OCI-LY3 (cell line): ENCODE data around the gene ITPR1.

Experiments used
- EZH2phosphoT487 ChIP-seq: fragments of 200-600 bp; shearing (Covaris generic); IDR thresholded peaks from 2 replicates; pipeline ENCODE4 v1.6.1; 2018; ENCODE audit warnings: antibody characterized with exemption, mixed run types, low read depth
- TF ChIP-seq, protein P1 (sequence below): fragments of 200-600, 300-600 bp; sonication (generic); IDR thresholded peaks from 2 replicates; pipeline ENCODE4 v1.5.1; 2014; ENCODE audit warnings: antibody characterized with exemption, low read length, low read depth

- TF ChIP-seq, protein P1, sequence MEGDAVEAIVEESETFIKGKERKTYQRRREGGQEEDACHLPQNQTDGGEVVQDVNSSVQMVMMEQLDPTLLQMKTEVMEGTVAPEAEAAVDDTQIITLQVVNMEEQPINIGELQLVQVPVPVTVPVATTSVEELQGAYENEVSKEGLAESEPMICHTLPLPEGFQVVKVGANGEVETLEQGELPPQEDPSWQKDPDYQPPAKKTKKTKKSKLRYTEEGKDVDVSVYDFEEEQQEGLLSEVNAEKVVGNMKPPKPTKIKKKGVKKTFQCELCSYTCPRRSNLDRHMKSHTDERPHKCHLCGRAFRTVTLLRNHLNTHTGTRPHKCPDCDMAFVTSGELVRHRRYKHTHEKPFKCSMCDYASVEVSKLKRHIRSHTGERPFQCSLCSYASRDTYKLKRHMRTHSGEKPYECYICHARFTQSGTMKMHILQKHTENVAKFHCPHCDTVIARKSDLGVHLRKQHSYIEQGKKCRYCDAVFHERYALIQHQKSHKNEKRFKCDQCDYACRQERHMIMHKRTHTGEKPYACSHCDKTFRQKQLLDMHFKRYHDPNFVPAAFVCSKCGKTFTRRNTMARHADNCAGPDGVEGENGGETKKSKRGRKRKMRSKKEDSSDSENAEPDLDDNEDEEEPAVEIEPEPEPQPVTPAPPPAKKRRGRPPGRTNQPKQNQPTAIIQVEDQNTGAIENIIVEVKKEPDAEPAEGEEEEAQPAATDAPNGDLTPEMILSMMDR = no peak
- TF ChIP-seq EZH2phosphoT487 = no peak
Observed at GRCh38 chr3:4795905-4796304, 302.8 kb downstream of the ITPR1 start.
